Esophagus squamous epithelium (tissue), 4 donors: Measurements from ENCODE around the gene CTNNB1.

ENCODE experiments used
- CTCF ChIP-seq, 6 experiments: fragments of 450-650 bp in 4 of 6; fragments of 200-600 bp in 2 of 6; sonication (generic) in 2 of 6; IDR thresholded peaks; one replicate each; pipeline ENCODE4 v1.5.1; 2016 to 2019; ENCODE audit warnings: antibody characterized with exemption in 6 of 6, mild to moderate bottlenecking in 4 of 6, moderate library complexity in 4 of 6
- POLR2A ChIP-seq, 4 donors: fragments of 450-650 bp; IDR thresholded peaks; one replicate each; pipeline ENCODE4 v1.6.1; 2017; ENCODE audit warnings: antibody characterized with exemption in 4 of 4, mild to moderate bottlenecking in 4 of 4, moderate library complexity in 3 of 4

GRCh38 chr3:41276191-41276590 is 76.9 kb downstream of the CTNNB1 start:
- no peak for TF ChIP-seq CTCF (IDR thresholded peaks at IDR 0.05)
- no peak for TF ChIP-seq POLR2A (IDR thresholded peaks at IDR 0.05)
